Skin of body (tissue), 3 donors: ENCODE data around the gene MAMDC2. TPM values are rescaled to one million over a fixed set of nuclear protein-coding genes. Genes with fewer than 3 reads are reported as not detected.

Experiments
- DNase-seq: peaks from one replicate; lab custom pipeline; 2025; lab: John Stamatoyannopoulos, UW
- small RNA-seq: library from RNA; depleted of rRNA; stranded (forward); fragments of <200 nt; gene quantifications from one replicate; pipeline ENCODE3, GENCODE V24; 2014; ENCODE audit warnings: low replicate concordance
- total RNA-seq: library from RNA; depleted of rRNA; stranded (reverse); fragments of >200 nt; gene quantifications from one replicate; pipeline ENCODE4 v1.2.3, GENCODE V29; 2014

Gene MAMDC2
- total RNA-seq, 1 donor from 2014 or later = 11.8 TPM

DNA sequence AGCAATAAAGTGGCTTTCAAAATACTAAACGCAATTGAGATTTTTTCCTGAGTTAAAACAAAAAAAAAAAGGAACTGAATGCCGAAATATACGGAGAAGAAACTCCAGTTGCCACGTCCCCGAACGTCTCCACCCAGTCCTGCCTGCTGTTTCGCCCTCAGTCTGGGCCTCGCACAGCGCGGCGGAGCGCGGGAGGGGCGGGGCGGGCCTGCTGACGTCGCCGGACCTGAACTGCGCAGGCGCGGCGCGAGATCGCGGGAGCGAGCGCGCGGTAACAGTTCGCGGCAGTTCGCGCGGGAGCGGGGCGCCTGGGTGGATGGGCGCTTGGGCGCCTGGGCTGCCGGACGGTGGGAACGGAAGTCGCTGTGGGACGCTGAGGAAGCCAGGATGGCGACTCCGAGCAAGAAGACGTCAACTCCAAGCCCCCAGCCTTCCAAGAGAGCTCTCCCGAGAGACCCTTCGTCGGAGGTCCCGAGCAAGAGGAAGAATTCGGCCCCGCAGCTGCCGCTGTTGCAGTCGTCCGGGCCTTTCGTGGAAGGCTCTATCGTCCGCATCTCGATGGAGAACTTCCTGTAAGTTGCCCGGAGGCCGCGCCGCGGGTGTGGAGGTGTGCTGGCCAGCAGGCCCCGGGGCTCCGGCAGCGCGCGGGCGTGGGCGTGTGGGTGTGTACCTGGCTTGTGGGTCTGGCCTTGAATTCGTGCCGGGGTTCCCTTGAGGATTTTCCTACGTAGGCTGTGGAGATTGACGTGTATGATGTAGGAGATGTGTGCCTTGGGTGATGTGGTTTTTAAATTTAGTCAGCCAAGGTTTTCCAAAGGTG is 215.3 kb downstream of the MAMDC2 start, which contains the start of gene SMC5:
TSS of gene SMC5 (plus strand) at position 287 of the 820 bp plus-strand sequence. CDS start at position 388, 101 bp downstream.
- DNase-seq = peak; percentile 92

DNA sequence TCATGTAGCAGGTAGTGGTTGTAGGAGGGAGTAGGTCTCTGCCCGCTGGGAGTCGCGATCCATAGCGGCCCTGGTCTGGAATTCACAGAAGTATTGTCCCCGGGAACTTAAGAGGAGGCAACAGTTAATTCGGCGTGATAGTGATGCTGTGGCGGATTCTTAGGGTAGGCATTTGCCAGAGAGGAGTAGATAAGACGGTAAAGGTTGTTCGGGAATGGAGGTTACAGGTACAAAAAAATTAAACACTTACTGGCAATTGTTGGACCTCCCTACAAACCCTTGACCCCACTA is 215.8 kb downstream of the MAMDC2 start:
- DNase-seq = no peak

DNA sequence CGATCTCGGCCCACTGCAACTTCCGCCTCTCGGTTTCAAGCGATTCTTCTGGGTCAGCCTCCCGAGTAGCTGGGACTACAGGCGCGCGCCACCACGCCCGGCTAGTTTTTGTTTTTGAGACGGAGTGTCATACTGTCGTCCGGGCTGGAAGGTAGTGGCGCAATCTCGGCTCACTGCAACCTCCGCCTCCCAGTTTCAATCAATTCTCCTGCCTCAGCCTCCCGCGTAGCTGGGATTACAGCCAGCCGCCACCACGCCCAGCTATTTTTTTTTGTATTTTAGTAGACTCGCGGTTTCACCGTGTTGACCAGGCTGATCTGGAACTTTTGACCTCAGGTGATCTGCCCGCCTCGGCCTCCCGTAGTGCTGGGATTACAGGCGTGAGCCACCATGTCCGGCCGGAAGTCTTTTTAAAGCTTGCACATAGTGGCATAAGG is 216.4 kb downstream of the MAMDC2 start:
- no peak for DNase-seq

DNA sequence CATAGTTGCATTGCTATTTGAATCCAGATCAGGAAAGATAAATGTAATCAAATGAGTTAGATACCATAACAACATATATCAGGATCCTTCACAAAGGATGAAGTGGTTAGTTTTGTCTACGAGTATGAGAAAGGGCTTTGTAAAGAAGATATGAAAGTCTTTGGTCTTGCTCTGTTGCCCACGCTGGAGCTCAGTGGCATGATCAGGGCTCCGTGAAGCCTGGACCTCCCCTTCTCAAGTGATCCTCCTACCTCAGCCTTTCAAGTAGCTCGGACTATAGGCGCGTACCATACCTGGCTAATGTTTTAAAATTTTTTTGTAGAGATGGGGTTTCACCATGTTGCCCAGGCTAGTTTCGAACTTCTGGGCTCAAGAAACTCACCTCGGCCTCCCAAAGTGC is 217.0 kb downstream of the MAMDC2 start:
- no peak for DNase-seq

DNA sequence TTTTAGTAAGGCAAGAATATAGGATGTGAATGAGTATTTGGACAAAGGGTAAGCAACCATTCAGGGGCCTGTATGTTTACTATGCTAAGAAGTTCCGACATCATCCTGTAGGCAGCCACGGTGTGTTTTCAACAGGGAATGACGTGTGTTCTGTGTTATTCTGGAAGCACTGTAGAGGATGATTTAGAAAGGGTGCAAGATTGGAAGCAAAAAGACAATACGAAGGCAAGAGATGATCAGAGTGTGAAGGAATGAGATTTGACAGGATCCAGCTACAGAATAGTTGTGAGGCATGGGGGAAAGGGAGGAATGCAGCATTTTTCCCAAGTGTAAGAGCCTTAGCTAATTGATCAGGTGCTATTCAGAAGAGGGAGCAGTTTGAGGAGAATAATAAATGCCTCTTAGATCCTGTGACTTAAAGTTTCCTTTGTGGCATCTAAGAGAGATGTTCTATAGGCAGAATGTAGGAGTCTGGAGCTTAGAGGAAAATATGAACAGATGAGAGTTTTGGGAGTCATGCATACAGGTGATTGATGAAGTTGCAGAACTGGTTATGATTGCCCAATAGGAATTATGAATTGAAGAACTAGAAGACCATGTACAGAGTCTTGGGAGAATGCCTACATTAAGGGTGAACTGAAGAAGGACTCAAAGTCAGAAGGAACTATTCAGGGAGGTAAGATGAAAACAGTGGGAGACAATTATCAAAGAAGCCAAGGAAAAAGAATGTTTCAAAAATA is 217.7 kb downstream of the MAMDC2 start:
- DNase-seq = no peak

DNA sequence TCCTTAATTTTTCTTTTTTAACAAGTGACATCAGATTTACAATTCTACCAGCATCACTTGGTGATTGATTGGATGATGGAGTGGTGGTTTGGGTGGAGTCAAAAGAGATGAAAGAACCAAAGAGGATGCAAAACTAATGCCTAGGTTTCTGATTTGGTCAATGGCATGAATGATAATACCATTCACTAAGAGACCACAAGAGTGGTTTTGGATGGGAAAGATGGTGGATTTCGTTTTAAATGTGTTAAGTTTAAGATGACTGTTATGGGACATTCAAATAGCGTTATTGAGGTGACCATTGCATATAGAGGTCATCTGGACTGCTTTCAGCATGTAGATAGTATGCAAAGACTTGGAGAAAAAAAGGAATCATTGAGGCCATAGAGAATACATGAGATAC is 218.7 kb downstream of the MAMDC2 start:
- no peak for DNase-seq

DNA sequence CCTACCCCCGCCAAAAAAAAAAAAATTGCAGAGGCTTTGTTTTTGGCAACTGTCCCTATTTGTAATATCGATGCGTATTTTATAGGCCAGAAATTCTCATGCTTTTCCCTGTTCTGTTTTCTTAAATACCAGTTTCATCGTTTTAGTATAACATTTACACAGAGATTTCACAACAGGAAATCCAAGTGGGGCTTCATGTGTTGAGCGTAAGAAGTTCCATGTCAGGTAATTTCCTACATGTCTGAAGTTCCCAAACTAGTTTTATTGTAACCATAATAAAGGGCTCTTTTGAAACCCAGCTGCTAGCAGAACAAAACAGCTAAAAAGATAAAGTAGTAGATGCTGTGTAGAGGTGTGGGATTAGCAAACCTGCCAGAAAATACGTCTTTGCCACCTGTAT is 219.3 kb downstream of the MAMDC2 start:
- no peak for DNase-seq

DNA sequence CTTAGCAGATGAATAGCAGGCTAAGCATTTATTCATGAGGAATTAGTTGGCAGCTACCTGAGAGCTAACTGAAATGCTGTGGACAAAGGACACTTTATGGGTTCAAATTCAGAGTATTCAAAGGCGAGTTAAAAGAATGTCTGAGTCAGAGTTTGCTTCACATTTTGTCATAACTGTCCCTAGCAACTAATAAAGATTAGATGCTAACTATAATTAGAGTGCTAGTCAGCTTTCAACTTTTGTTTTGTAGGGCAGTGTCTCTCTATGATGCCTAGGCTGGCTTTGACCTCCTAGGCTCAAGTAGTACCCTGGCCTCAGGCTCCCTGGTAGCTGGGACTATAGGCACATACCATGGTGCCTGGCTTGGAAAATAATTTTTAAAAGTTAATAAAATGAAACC is 219.8 kb downstream of the MAMDC2 start:
- no peak for DNase-seq

Small RNA genes lying within 50 kb of the gene (small RNA-seq; reads per million reads assigned to genes)
- 3.0 reads per million, percentile 88 among the genes with 10 or more reads in this experiment for gene RNU2-5P

Other genes with a start within 250 kb of the MAMDC2 start
- gene CFAP95, start 223.0 kb upstream of the MAMDC2 start, total RNA-seq = not detected
- 41.9 TPM for gene SMC5, start 215.1 kb downstream of the MAMDC2 start, total RNA-seq